Endothelial cell (in vitro differentiated cells): ENCODE measurements around the gene ZNF683. TPM values are rescaled to one million over a fixed set of nuclear protein-coding genes. Genes with fewer than 3 reads are reported as not detected.
A peak's percentile ranks its signal among the peaks of the same experiment; 100 is the strongest.
"Not testable (repeated sequence)": the region's sequence is repeated elsewhere in the genome, so short reads cannot be mapped to it uniquely, and the experiment has no call there.

Experiments
- DNase-seq: peaks from one replicate; pipeline ENCODE4 v3.0.0; 2021; ENCODE audit warnings: low spot score
- H3K27ac Mint-ChIP-seq: one replicate; pipeline ENCODE4 v1.8.0; 2021; ENCODE audit warnings: mixed read lengths, inconsistent platforms; ENCODE audit not compliant: unreplicated experiment
- H3K27me3 Mint-ChIP-seq: one replicate; pipeline ENCODE4 v1.8.0; 2021; ENCODE audit warnings: mild to moderate bottlenecking, moderate library complexity, mixed read lengths, inconsistent platforms; ENCODE audit not compliant: unreplicated experiment
- H3K36me3 Mint-ChIP-seq: one replicate; pipeline ENCODE4 v1.8.0; 2021; ENCODE audit warnings: mild to moderate bottlenecking, low read depth, mixed read lengths, inconsistent platforms; ENCODE audit not compliant: unreplicated experiment
- H3K4me1 Mint-ChIP-seq: one replicate; pipeline ENCODE4 v1.8.0; 2021; ENCODE audit warnings: mild to moderate bottlenecking, mixed read lengths, inconsistent platforms; ENCODE audit not compliant: unreplicated experiment
- H3K4me3 Mint-ChIP-seq: one replicate; pipeline ENCODE4 v1.8.0; 2021; ENCODE audit warnings: mild to moderate bottlenecking, mixed read lengths, inconsistent platforms; ENCODE audit not compliant: unreplicated experiment
- H3K9me3 Mint-ChIP-seq: one replicate; pipeline ENCODE4 v1.8.0; 2021; ENCODE audit warnings: mixed read lengths, inconsistent platforms; ENCODE audit not compliant: unreplicated experiment
- CTCF ChIP-seq: fragments of 200-600 bp; sonication (generic); IDR thresholded peaks from one replicate; pipeline ENCODE4 v1.5.0; 2021; ENCODE audit warnings: antibody characterized with exemption; ENCODE audit not compliant: unreplicated experiment
- long read RNA-seq: library from polyadenylated mRNA; unstranded; transcript quantifications from one replicate; pipeline ENCODE4 v2.0.0, GENCODE V29; 2020; ENCODE audit not compliant: unreplicated experiment
- total RNA-seq: library from RNA; stranded (reverse); fragmentation: NEBNext Ultra II Directional; extraction: Animal tissue kit (Norgen Biotek cat#: 25700); gene quantifications from one replicate; pipeline ENCODE4 v1.2.1, GENCODE V29; 2021; ENCODE audit not compliant: unreplicated experiment

Gene ZNF683
- not detected for total RNA-seq
- long read RNA-seq = 0 reads

DNA sequence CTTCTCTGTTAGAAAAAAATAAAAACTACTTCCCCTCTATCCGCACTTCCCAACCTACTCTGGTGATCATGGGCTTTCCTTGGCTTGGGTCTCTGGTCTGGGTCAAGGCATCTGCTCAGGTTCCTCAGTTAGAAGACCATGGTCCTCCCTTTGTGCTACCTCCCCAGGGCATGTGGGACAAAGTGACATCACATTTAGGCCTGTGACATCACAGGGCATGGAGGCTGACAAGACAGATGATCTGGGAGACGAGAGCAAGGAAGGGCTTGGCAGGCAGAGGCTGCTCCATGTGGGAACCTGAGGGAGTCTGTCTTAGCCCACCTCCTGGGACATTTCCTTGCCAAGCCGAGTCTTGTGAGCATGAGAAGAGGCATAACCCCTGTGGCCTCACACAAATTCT is at the start of gene ZNF683:
Gene ZNF683, minus strand, starts transcription at position 140 of the 400 bp plus-strand sequence. CDS start 4,179 bp downstream, outside the sequence.
- H3K4me3 Mint-ChIP-seq, H3K27me3 Mint-ChIP-seq, DNase-seq, H3K9me3 Mint-ChIP-seq, H3K27ac Mint-ChIP-seq, H3K36me3 Mint-ChIP-seq: not testable (repeated sequence)
- H3K4me1 Mint-ChIP-seq = peaks cover 23% of the 10 kb centered on the region

DNA sequence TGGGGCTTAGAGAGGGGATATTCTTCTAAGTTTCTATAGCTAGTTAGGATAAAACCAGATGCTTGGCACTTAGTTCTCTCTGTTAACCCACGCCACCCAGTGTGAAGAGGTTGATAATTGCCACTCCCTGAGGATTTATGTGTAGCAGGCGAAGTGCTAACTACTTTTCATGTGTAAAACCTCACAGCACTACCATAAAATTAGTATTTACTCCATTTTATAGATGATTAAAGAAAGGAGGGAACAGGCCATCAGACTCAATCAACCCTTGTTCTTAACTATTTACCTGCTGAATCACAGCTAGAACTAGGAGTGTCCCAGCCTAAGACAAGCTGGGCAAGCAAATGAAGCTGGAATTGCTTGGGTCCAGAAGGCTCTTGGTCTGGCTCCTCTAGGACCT is 46.9 kb upstream of the ZNF683 start:
- no peak for DNase-seq
- no peak overlapping the region for H3K27ac Mint-ChIP-seq
- H3K36me3 Mint-ChIP-seq = no peaks in the 10 kb centered on the region
- no peaks in the 10 kb centered on the region for H3K9me3 Mint-ChIP-seq
- H3K4me1 Mint-ChIP-seq = peaks cover 20% of the 10 kb centered on the region
- H3K4me3 Mint-ChIP-seq = no peak overlapping the region
- H3K27me3 Mint-ChIP-seq = no peaks in the 10 kb centered on the region
- no peak for TF ChIP-seq CTCF

DNA sequence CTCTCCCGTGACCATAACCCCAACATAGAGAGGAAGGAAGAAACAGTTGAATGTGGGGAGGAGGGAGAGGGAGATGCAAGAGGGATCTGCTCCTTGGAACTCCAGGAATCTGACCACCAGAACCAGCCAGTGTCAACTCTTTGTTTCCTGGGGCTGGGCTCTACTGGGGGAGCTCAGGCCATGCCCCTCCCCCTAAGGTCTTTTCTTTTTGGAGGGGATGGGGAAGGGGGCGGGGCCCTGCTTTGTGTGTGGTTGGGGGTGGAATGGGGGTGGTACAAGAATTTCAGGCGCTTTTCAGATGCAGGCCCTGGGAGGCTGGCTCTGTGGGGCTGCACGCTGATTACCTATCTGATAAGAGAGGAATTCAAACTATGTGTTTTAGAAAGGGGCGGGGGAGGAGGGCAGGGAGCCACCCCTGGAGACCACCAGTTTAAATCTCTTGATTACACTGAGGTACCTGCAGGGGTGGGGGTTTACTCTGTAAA is 46.4 kb upstream of the ZNF683 start:
- Mint-ChIP-seq H3K4me1 (peaks cover 20% of the 10 kb centered on the region), H3K9me3 (no peaks in the 10 kb centered on the region), H3K4me3 (no peak overlapping the region), H3K27ac (peak overlapping the region; percentile 88), H3K27me3 (no peaks in the 10 kb centered on the region), H3K36me3 (no peaks in the 10 kb centered on the region)
- no peak for DNase-seq
- no peak for TF ChIP-seq CTCF

DNA sequence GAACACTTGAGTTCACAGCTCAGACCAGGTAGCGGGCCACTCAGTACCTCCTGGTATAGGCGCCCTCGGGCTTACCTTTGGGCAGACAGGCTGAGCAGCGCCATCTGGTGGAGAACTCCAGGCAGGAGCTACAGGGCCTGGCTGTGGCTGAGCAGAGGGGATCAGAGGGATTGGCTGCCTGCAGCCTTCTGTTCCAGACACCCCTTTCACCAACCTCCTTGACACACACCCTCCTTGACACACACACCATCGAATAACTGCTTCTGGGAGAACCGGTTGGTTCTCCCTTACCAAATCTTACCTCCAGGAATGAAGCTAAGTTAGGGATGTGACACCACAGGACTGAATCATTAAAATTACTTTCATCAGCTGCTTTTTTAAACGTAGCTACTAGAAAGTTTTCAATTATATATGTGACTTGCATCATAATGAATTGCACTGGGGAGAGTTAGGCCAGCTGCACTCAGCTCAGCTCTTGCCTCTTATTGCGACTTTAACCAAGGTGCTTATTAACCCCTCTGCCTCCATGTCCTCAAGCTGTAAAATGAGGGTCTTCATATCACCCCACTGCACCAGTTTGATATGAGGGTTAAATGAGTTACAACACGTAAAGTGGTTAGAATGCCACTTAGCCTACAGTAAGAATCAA is 44.7 kb upstream of the ZNF683 start:
- peak; percentile 85 for DNase-seq
- H3K27me3 Mint-ChIP-seq = no peaks in the 10 kb centered on the region
- TF ChIP-seq CTCF = peak; percentile 83
- peaks cover 30% of the 10 kb centered on the region for H3K4me1 Mint-ChIP-seq
- H3K36me3 Mint-ChIP-seq = no peaks in the 10 kb centered on the region
- H3K4me3 Mint-ChIP-seq = no peak overlapping the region
- H3K9me3 Mint-ChIP-seq = no peaks in the 10 kb centered on the region
- H3K27ac Mint-ChIP-seq = no peak overlapping the region

GRCh38 chr1:26413031-26413430 is 40.5 kb upstream of the ZNF683 start:
- Mint-ChIP-seq H3K9me3 (no peaks in the 10 kb centered on the region), H3K27me3 (peaks cover 7% of the 10 kb centered on the region), H3K27ac (no peak overlapping the region), H3K4me3 (peak overlapping the region; percentile 23), H3K36me3 (no peaks in the 10 kb centered on the region), H3K4me1 (peaks cover 46% of the 10 kb centered on the region)
- no peak for TF ChIP-seq CTCF
- no peak for DNase-seq
